Astrocyte (in vitro differentiated cells and primary cell): Measurements from ENCODE around the gene SPATA16. TPM values are rescaled to one million over a fixed set of nuclear protein-coding genes. Genes with fewer than 3 reads are reported as not detected.

Source experiments
- DNase-seq: peaks from one replicate; pipeline ENCODE4 v3.0.0-alpha.2; 2010; ENCODE audit warnings: low read depth
- FAIRE-seq: peaks from 2 replicates; lab custom pipeline; 2011; peaks lifted over from hg19 to GRCh38; lab: Jason Lieb, UNC
- H2AFZ ChIP-seq: 2 replicates; pipeline ENCODE4 v1.6.0; 2012; ENCODE audit warnings: low read depth, low read length, inconsistent platforms
- H3K27ac ChIP-seq: 2 replicates; pipeline ENCODE4 v1.5.1; 2011; ENCODE audit warnings: low read depth, low read length, inconsistent platforms
- H3K27me3 ChIP-seq: 2 replicates; pipeline ENCODE4 v1.6.0; 2011; ENCODE audit warnings: low read length, inconsistent platforms; ENCODE audit not compliant: insufficient read depth
- H3K36me3 ChIP-seq: 2 replicates; pipeline ENCODE4 v1.5.1; 2011; ENCODE audit warnings: low read length, inconsistent platforms; ENCODE audit not compliant: insufficient read depth
- H3K4me1 ChIP-seq: 2 replicates; pipeline ENCODE4 v1.5.1; 2011; ENCODE audit warnings: low read length, inconsistent platforms; ENCODE audit not compliant: insufficient read depth
- H3K4me2 ChIP-seq: 2 replicates; pipeline ENCODE4 v1.6.0; 2012; ENCODE audit warnings: low read length, inconsistent platforms
- H3K4me3 ChIP-seq: 2 replicates; pipeline ENCODE4 v1.5.1; 2011; ENCODE audit warnings: low read depth, mild to moderate bottlenecking, low read length, inconsistent platforms; ENCODE audit not compliant: insufficient read depth
- H3K79me2 ChIP-seq: 2 replicates; pipeline ENCODE4 v1.6.0; 2012; ENCODE audit warnings: mild to moderate bottlenecking, low read length, inconsistent platforms; ENCODE audit not compliant: insufficient read depth
- H3K9ac ChIP-seq: 2 replicates; pipeline ENCODE4 v1.6.0; 2012; ENCODE audit warnings: mild to moderate bottlenecking, low read length, inconsistent platforms
- H3K9me3 ChIP-seq: 2 replicates; pipeline ENCODE4 v1.5.1; 2012; ENCODE audit warnings: low read depth, mild to moderate bottlenecking, low read length, inconsistent platforms; ENCODE audit not compliant: insufficient read depth
- H4K20me1 ChIP-seq: 2 replicates; pipeline ENCODE4 v1.6.0; 2012; ENCODE audit warnings: low read length, inconsistent platforms; ENCODE audit not compliant: insufficient read depth
- H3K27ac Mint-ChIP-seq: one replicate; pipeline ENCODE4 v1.8.0; 2021; ENCODE audit warnings: mild to moderate bottlenecking, mixed read lengths; ENCODE audit not compliant: unreplicated experiment
- H3K27me3 Mint-ChIP-seq: one replicate; pipeline ENCODE4 v1.8.0; 2021; ENCODE audit warnings: low read depth, mixed read lengths; ENCODE audit not compliant: unreplicated experiment
- H3K36me3 Mint-ChIP-seq: one replicate; pipeline ENCODE4 v1.8.0; 2021; ENCODE audit warnings: low read depth, mixed read lengths; ENCODE audit not compliant: unreplicated experiment
- H3K4me1 Mint-ChIP-seq: one replicate; pipeline ENCODE4 v1.8.0; 2021; ENCODE audit warnings: low read depth, mixed read lengths; ENCODE audit not compliant: unreplicated experiment
- H3K4me3 Mint-ChIP-seq: one replicate; pipeline ENCODE4 v1.8.0; 2021; ENCODE audit warnings: mild to moderate bottlenecking, moderate library complexity, mixed read lengths; ENCODE audit not compliant: unreplicated experiment
- H3K9me3 Mint-ChIP-seq: one replicate; pipeline ENCODE4 v1.8.0; 2021; ENCODE audit warnings: mild to moderate bottlenecking, mixed read lengths; ENCODE audit not compliant: unreplicated experiment
- EZH2 ChIP-seq: IDR thresholded peaks from 2 replicates; pipeline ENCODE4 v1.6.1; 2012; ENCODE audit warnings: mild to moderate bottlenecking, low read length, inconsistent platforms; ENCODE audit not compliant: insufficient read depth
- total RNA-seq: library from RNA; stranded (reverse); gene quantifications from 2 replicates; pipeline ENCODE4 v1.2.1, GENCODE V29; 2021
- TF ChIP-seq, protein P1 (sequence below): IDR thresholded peaks from 2 replicates; pipeline ENCODE4 v1.5.1; 2011; ENCODE audit warnings: low read depth, mild to moderate bottlenecking, inconsistent platforms, low read length, moderate library complexity; ENCODE audit not compliant: insufficient read depth

SPATA16 gene
- total RNA-seq, 1 donor from 2014 or later: not detected

DNA sequence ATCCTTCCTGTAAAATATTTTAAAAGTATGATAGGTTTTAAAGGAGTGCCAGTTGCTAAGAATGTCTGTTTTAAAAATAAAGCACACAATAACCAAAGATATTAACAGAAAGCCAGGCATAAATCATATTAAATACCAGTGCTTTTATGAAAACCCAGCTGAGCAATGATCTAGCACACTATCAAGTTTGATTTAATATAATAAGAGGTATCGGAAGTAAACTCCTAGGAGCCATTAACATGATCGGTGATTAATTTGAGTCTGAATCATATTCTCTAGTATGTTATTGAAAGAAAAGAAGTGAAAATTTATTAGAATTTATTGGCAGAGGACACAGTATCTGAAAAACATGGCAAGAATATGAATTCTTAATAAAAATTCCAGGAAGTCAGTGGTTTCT, 91.7 kb downstream of the SPATA16 start:
- Histone ChIP-seq H2AFZ (no peak overlapping the region), H3K9ac (no peak overlapping the region), H3K9me3 (no peaks in the 10 kb centered on the region), H3K27me3 (no peaks in the 10 kb centered on the region), H3K27ac (no peak overlapping the region), H3K79me2 (no peaks in the 10 kb centered on the region), H3K4me2 (no peak overlapping the region), H3K4me3 (no peak overlapping the region), H3K4me1 (no peaks in the 10 kb centered on the region), H4K20me1 (no peaks in the 10 kb centered on the region), H3K36me3 (no peaks in the 10 kb centered on the region)
- no peak for TF ChIP-seq EZH2
- TF ChIP-seq, protein P1, sequence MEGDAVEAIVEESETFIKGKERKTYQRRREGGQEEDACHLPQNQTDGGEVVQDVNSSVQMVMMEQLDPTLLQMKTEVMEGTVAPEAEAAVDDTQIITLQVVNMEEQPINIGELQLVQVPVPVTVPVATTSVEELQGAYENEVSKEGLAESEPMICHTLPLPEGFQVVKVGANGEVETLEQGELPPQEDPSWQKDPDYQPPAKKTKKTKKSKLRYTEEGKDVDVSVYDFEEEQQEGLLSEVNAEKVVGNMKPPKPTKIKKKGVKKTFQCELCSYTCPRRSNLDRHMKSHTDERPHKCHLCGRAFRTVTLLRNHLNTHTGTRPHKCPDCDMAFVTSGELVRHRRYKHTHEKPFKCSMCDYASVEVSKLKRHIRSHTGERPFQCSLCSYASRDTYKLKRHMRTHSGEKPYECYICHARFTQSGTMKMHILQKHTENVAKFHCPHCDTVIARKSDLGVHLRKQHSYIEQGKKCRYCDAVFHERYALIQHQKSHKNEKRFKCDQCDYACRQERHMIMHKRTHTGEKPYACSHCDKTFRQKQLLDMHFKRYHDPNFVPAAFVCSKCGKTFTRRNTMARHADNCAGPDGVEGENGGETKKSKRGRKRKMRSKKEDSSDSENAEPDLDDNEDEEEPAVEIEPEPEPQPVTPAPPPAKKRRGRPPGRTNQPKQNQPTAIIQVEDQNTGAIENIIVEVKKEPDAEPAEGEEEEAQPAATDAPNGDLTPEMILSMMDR: no peak
- Mint-ChIP-seq H3K27ac (no peak overlapping the region), H3K9me3 (no peaks in the 10 kb centered on the region), H3K36me3 (no peaks in the 10 kb centered on the region), H3K27me3 (no peaks in the 10 kb centered on the region), H3K4me1 (no peaks in the 10 kb centered on the region), H3K4me3 (no peak overlapping the region)
- FAIRE-seq: no peak
- no peak for DNase-seq

DNA sequence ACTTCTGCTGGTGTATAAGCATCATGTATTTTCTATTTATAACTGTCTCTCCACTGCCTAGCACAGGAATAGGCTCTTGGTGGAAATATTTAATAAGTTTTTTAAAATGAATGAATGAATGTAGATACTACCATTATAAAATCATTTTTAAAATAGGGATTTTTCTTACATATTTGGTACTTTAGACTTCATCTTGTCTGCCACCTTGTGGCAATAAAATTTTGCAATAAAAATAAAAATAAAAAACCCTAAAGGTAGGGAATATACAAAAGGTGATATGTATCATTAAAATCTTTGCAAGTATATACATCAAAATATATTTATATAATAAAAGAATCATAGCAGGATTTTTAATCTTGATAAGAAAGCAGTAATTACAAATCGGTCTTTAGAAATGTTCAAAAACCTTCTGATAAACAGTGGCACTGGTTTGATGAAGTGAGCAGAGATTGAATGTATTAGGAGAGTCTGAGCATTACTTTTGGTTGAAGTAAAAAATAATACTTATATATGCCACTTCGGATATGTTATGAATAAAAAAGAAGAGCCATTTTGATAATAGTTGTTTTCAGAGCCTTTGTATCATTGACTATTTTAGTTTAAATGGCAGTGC, 95.2 kb downstream of the SPATA16 start:
- H3K27ac ChIP-seq: no peak overlapping the region
- DNase-seq: no peak
- no peaks in the 10 kb centered on the region for H3K79me2 ChIP-seq
- TF ChIP-seq, protein P1: peak; percentile 21
- no peak for TF ChIP-seq EZH2
- no peaks in the 10 kb centered on the region for H4K20me1 ChIP-seq
- H3K4me3 ChIP-seq: no peak overlapping the region
- H3K4me3 Mint-ChIP-seq: no peak overlapping the region
- H3K36me3 Mint-ChIP-seq: no peaks in the 10 kb centered on the region
- H3K4me2 ChIP-seq: no peak overlapping the region
- H3K27me3 ChIP-seq: no peaks in the 10 kb centered on the region
- H3K4me1 ChIP-seq: no peaks in the 10 kb centered on the region
- no peaks in the 10 kb centered on the region for H3K36me3 ChIP-seq
- no peak for FAIRE-seq
- no peaks in the 10 kb centered on the region for H3K27me3 Mint-ChIP-seq
- no peak overlapping the region for H3K27ac Mint-ChIP-seq
- H3K9ac ChIP-seq: no peak overlapping the region
- H3K4me1 Mint-ChIP-seq: no peaks in the 10 kb centered on the region
- H2AFZ ChIP-seq: no peak overlapping the region
- H3K9me3 Mint-ChIP-seq: no peaks in the 10 kb centered on the region
- no peaks in the 10 kb centered on the region for H3K9me3 ChIP-seq

DNA sequence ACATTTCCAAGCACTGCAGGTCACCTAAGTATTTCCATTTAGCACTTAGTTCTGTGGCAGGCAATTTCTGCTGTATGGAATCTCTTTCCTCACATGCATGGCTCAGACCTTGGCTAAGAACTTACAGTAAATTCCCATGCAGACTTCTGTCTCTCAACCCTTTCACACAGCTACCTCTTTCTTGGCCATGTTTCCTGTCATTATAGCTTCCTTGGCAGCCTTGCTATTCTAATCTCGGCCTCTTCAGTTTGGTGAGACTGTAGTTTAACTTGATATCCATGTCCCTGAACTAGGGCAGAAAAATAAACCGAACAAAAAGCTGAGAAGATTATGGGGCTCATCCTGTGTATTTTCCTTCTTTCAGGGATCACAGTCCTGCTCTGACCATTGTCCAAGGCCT, 96.0 kb downstream of the SPATA16 start:
- Histone ChIP-seq H3K36me3 (no peaks in the 10 kb centered on the region), H3K27me3 (no peaks in the 10 kb centered on the region), H4K20me1 (no peaks in the 10 kb centered on the region), H2AFZ (peak overlapping the region; percentile 13), H3K9ac (no peak overlapping the region), H3K27ac (no peak overlapping the region), H3K9me3 (no peaks in the 10 kb centered on the region), H3K4me3 (no peak overlapping the region), H3K4me2 (no peak overlapping the region), H3K4me1 (no peaks in the 10 kb centered on the region), H3K79me2 (no peaks in the 10 kb centered on the region)
- Mint-ChIP-seq H3K9me3 (no peaks in the 10 kb centered on the region), H3K36me3 (no peaks in the 10 kb centered on the region), H3K27me3 (no peaks in the 10 kb centered on the region), H3K4me1 (no peaks in the 10 kb centered on the region), H3K4me3 (no peak overlapping the region), H3K27ac (no peak overlapping the region)
- TF ChIP-seq, protein P1: no peak
- no peak for TF ChIP-seq EZH2
- DNase-seq (no peak), FAIRE-seq (no peak)
